ENCODE data around the gene LZTR1. TPM values are rescaled to one million over a fixed set of nuclear protein-coding genes. Genes with fewer than 3 reads are reported as not detected.

LZTR1 gene
- total RNA-seq, 1 donor from 2014 or later = 72.8 TPM

- no peak for DNase-seq (ENCODE audit: low spot score in 2 of 2)
- Histone ChIP-seq H3K9me3 (no peaks in the 10 kb centered on the region), H3K4me3 (peak overlapping the region; percentile 74 to 90), H3K4me1 (peaks cover 11 to 23% of the 10 kb centered on the region in 2 donors), H3K27ac (peak overlapping the region; percentile 73 to 85), H3K36me3 (peaks cover 18 to 26% of the 10 kb centered on the region in 2 donors), H3K27me3 (no peaks in the 10 kb centered on the region)
- TF ChIP-seq, protein P1, sequence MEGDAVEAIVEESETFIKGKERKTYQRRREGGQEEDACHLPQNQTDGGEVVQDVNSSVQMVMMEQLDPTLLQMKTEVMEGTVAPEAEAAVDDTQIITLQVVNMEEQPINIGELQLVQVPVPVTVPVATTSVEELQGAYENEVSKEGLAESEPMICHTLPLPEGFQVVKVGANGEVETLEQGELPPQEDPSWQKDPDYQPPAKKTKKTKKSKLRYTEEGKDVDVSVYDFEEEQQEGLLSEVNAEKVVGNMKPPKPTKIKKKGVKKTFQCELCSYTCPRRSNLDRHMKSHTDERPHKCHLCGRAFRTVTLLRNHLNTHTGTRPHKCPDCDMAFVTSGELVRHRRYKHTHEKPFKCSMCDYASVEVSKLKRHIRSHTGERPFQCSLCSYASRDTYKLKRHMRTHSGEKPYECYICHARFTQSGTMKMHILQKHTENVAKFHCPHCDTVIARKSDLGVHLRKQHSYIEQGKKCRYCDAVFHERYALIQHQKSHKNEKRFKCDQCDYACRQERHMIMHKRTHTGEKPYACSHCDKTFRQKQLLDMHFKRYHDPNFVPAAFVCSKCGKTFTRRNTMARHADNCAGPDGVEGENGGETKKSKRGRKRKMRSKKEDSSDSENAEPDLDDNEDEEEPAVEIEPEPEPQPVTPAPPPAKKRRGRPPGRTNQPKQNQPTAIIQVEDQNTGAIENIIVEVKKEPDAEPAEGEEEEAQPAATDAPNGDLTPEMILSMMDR (IDR thresholded peaks at IDR 0.05) = no peak
- intact Hi-C loops (cut with DNase I) = loop anchor here (2.0 to 10.0 kb wide), 3 partner anchors 34 to 662 kb away; partner anchors contain the start of genes P2RX6, PI4KA, SDF2L1 and SNAP29
Measured at GRCh38 chr22:20983081-20983771, 1.1 kb downstream of the LZTR1 start.

DNA sequence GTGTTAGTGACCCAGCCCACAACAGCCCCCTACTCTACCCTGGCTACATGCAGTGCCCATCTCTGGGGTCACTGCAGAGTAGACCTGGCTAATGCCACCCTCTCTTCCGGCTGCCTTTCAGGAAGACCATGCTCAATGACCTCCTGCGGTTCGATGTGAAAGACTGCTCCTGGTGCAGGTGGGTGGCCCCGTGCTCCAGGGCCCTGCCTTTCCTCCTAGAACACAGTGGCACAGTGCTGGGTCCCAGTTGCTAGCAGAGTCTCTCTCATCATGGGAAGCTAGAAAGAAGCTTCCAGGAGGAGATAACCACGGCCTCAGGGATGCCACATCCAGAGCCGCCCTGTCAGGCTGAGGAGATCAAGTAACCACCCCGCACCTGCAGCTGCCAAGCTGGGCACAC lies 3.6 kb downstream of the LZTR1 start:
- intact Hi-C loops (cut with DNase I) = loop anchor here (10.0 kb wide), 1 partner anchor 659 kb away; the partner anchor contains the start of gene SDF2L1
- Histone ChIP-seq H3K4me3 (no peak overlapping the region), H3K27ac (no peak overlapping the region), H3K27me3 (no peaks in the 10 kb centered on the region), H3K9me3 (no peaks in the 10 kb centered on the region), H3K4me1 (peaks cover 8 to 15% of the 10 kb centered on the region in 2 donors), H3K36me3 (peaks cover 18 to 40% of the 10 kb centered on the region in 2 donors)
- TF ChIP-seq, protein P1 (IDR thresholded peaks at IDR 0.05) = no peak
- DNase-seq (ENCODE audit: low spot score in 2 of 2) = no peak

DNA sequence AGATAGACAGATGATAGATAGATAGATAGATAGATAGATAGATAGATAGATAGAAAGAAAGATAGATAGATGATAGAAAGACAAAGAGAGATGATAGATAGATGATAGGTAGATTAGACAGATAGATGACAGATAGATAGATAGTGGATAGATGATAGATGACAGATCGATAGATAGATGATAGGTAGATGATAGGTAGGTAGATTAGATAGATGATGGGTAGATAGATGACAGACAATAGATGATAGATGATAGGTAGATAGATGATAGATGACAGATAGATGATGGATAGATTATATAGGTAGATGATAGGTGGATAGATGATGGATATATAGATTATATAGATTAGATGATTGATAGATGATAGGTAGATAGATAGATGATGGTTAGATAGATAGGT lies 4.3 kb downstream of the LZTR1 start:
- Histone ChIP-seq H3K9me3 (no peaks in the 10 kb centered on the region), H3K36me3 (peaks cover 23 to 47% of the 10 kb centered on the region in 2 donors), H3K4me1 (peaks cover 8 to 10% of the 10 kb centered on the region in 2 donors), H3K27me3 (no peaks in the 10 kb centered on the region), H3K27ac (no peak overlapping the region), H3K4me3 (no peak overlapping the region)
- intact Hi-C loops (cut with DNase I) = loop anchor here (10.0 kb wide), 1 partner anchor 658 kb away; the partner anchor contains the start of gene SDF2L1
- TF ChIP-seq, protein P1 (IDR thresholded peaks at IDR 0.05) = no peak
- no peak for DNase-seq (ENCODE audit: low spot score in 2 of 2)

DNA sequence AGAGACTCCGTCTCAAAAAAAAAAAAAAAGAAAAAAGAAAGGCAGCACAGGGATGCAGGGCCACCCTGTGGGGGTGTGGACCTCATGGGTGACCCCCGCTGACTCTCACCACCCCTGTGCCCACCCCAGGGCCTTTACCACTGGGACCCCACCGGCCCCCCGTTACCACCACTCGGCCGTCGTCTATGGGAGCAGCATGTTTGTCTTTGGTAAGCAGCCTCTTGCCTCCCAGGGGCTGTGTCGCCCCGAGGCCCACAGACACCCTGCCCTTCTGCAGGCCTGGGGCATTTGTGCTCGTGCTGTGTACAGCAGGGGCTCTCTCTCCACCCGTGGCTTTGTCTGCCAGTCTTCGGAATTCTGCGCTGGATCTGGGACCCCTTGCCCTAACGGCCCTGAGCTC lies 5.3 kb downstream of the LZTR1 start:
- Histone ChIP-seq H3K36me3 (peaks cover 33 to 57% of the 10 kb centered on the region in 2 donors), H3K9me3 (no peaks in the 10 kb centered on the region), H3K4me3 (no peak overlapping the region), H3K27me3 (no peaks in the 10 kb centered on the region), H3K27ac (no peak overlapping the region), H3K4me1 (peaks cover 8% of the 10 kb centered on the region in 2 donors)
- no peak for DNase-seq (ENCODE audit: low spot score in 2 of 2)
- TF ChIP-seq, protein P1 (IDR thresholded peaks at IDR 0.05) = no peak
- intact Hi-C loops (cut with DNase I) = loop anchor here (10.0 kb wide), 1 partner anchor 657 kb away; the partner anchor contains the start of gene SDF2L1

DNA sequence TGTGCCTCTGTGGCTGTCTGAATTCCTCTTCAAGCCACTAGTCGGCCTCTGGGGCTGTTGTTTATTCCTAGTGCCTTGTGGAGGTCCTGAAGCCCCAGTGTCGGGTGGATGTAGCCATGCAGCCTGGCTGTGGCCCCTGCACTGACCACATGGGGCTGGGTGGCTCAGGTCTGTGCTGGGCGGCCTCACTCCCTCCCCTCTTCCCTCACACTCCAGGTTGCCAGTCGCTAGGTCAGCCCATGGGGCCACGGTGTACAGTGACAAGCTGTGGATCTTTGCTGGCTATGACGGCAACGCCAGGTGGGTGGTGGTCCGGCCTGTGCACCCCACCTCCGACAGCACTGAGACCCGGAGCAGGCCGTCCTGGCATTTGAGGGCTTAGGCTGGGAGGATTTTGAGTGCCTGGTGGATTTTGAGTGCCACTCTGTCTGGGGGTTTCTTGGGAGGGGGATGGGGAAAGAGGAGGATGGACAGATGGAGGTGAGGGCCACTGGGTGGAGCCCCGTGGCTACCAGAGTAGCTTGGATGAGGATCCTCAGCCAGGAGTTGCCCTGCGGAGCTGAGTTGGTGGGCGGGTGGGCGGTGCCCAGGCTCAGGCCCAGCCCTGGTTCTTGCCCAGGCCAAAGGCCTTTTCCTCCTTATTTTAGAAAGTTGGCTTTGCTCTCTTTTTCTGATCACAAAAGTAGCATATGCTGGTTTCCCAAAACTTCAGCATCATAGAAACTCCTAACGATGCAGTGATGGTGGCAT lies 6.7 kb downstream of the LZTR1 start:
- DNase-seq (ENCODE audit: low spot score in 2 of 2) = no peak
- H3K4me1 ChIP-seq = no peaks in the 10 kb centered on the region
- TF ChIP-seq, protein P1 (IDR thresholded peaks at IDR 0.05) = no peak
- H3K4me3 ChIP-seq = no peak overlapping the region
- intact Hi-C loops (cut with DNase I) = loop anchor here (10.0 kb wide), 1 partner anchor 656 kb away; the partner anchor contains the start of gene SDF2L1
- H3K9me3 ChIP-seq = no peaks in the 10 kb centered on the region
- no peak overlapping the region for H3K27ac ChIP-seq
- no peaks in the 10 kb centered on the region for H3K27me3 ChIP-seq
- peaks cover 47 to 71% of the 10 kb centered on the region in 2 donors for H3K36me3 ChIP-seq

Data from ascending aorta (tissue), 2 donors.